NT2/D1 (cell line): ENCODE measurements around the gene GNE.

Experiments
- YY1 ChIP-seq: IDR thresholded peaks from 2 replicates; pipeline ENCODE4 v1.6.1; 2011; ENCODE audit not compliant: insufficient read length, insufficient read depth
- ZNF274 ChIP-seq: IDR thresholded peaks from 2 replicates; pipeline ENCODE4 v1.6.1; 2011; ENCODE audit warnings: mild to moderate bottlenecking, low read depth, low read length

GRCh38 chr9:36213387-36213786 is 44.9 kb downstream of the GNE start:
- TF ChIP-seq ZNF274: no peak
- TF ChIP-seq YY1: no peak
